K562 (cell line): Measurements from ENCODE around the gene ING1. TPM values are rescaled to one million over a fixed set of nuclear protein-coding genes. Genes with fewer than 3 reads are reported as not detected.

Source experiments
- ATAC-seq: fragments of 200-7000 bp; cut with Tn5 transposase; 3 replicates; pipeline ENCODE4 v1.9.1; 2020; ENCODE audit warnings: moderate library complexity
- BruUV-seq: library from RNA; stranded (reverse); fragments of 400-500 nt; replicated peaks from 2 replicates; lab custom pipeline; 2021; lab: Mats Ljungman, UMichigan
- CTCF ChIA-PET: fragments of 300-600 bp; formaldehyde crosslinking; extraction: SDS; loops from one replicate; lab custom pipeline; 2021; ENCODE audit warnings: low intra/inter-chr PET ratio; lab: Yijun Ruan, JAX
- POLR2A ChIA-PET: fragments of 300-600, 350-650 bp; sonication (Branson Sonifier 250); formaldehyde crosslinking; extraction: SDS; loops from one replicate; lab custom pipeline; 2021; ENCODE audit warnings: antibody characterized with exemption, inconsistent platforms; lab: Yijun Ruan, JAX
- DNase-seq, 4 experiments: peaks; one replicate each; pipeline versions ENCODE4 v3.0.0 to v3.0.0-alpha.2; 2011 to 2018; ENCODE audit warnings: low spot score in 3 of 4, mixed read lengths in 3 of 4; ENCODE audit errors: extremely low read depth in 1 of 4
- FAIRE-seq: peaks from 2 replicates; lab custom pipeline; 2011; peaks lifted over from hg19 to GRCh38; lab: Jason Lieb, UNC
- H2AFZ ChIP-seq: 2 replicates; pipeline ENCODE4 v1.6.0; 2011; ENCODE audit warnings: low read depth, low read length, control low read depth, inconsistent platforms
- H3K27ac ChIP-seq: fragments of 200-600 bp; 3 replicates; pipeline ENCODE4 v1.8.0; 2011; ENCODE audit warnings: low read depth, mild to moderate bottlenecking, control low read depth, inconsistent platforms, low read length, moderate library complexity, mixed read lengths; ENCODE audit errors: extremely low read depth
- H3K27me3 ChIP-seq, 2 experiments: fragments of 300-600 bp in 1 of 2; 2 replicates in 1 of 2; 3 replicates in 1 of 2; pipeline versions ENCODE4 v1.6.0 to v1.8.0; 2011; ENCODE audit warnings: inconsistent platforms in 2 of 2, low read length in 2 of 2, mild to moderate bottlenecking in 1 of 2, mixed read lengths in 1 of 2, moderate library complexity in 1 of 2; ENCODE audit not compliant: control insufficient read depth in 2 of 2, insufficient read depth in 2 of 2
- H3K36me3 ChIP-seq: fragments of 300-600 bp; 3 replicates; pipeline ENCODE4 v1.8.0; 2011; ENCODE audit warnings: mild to moderate bottlenecking, low read length, inconsistent platforms; ENCODE audit not compliant: control insufficient read depth, insufficient read depth
- H3K4me1 ChIP-seq, 2 experiments: fragments of 200-600 bp in 1 of 2; replicated peaks in 1 of 2; 2 replicates in 1 of 2; 3 replicates in 1 of 2; pipeline versions ENCODE4 v1.5.1 to v1.8.0; 2011; ENCODE audit warnings: inconsistent platforms in 2 of 2, low read length in 2 of 2, mild to moderate bottlenecking in 1 of 2, mixed read lengths in 1 of 2, moderate library complexity in 1 of 2; ENCODE audit not compliant: control insufficient read depth in 2 of 2, insufficient read depth in 2 of 2
- H3K4me2 ChIP-seq: 2 replicates; pipeline ENCODE4 v1.6.1; 2011; ENCODE audit warnings: low read length, control low read depth, inconsistent platforms, mixed read lengths; ENCODE audit not compliant: insufficient read depth
- H3K4me3 ChIP-seq: fragments of 200-600 bp; sonication (generic), shearing (Covaris generic); 2 replicates; pipeline ENCODE4 v1.5.1; 2016; ENCODE audit warnings: control low read depth, inconsistent platforms
- H3K79me2 ChIP-seq: fragments of 200-600 bp; 3 replicates; pipeline ENCODE4 v1.8.0; 2011; ENCODE audit warnings: low read length, inconsistent platforms; ENCODE audit not compliant: control insufficient read depth, insufficient read depth
- H3K9ac ChIP-seq, 2 experiments: 2 replicates each; pipeline versions ENCODE4 v1.6.0 to v1.6.1; 2011; ENCODE audit warnings: low read depth in 2 of 2, low read length in 2 of 2, control low read depth in 1 of 2, inconsistent platforms in 1 of 2, mild to moderate bottlenecking in 1 of 2, mixed read lengths in 1 of 2; ENCODE audit not compliant: insufficient read depth in 1 of 2
- H3K9me1 ChIP-seq: one replicate; pipeline ENCODE4 v1.6.0; 2011; ENCODE audit warnings: inconsistent platforms, mild to moderate bottlenecking, low read length, moderate library complexity; ENCODE audit not compliant: control insufficient read depth, insufficient read depth
- H3K9me3 ChIP-seq: replicated peaks from 2 replicates; pipeline ENCODE4 v1.5.1; 2011; ENCODE audit warnings: low read depth, low read length, inconsistent platforms; ENCODE audit not compliant: control insufficient read depth, insufficient read depth
- H4K20me1 ChIP-seq: replicated peaks from 2 replicates; pipeline ENCODE4 v1.6.1; 2011; ENCODE audit warnings: low read length, inconsistent platforms, mixed read lengths; ENCODE audit not compliant: control insufficient read depth, insufficient read depth
- BHLHE40 ChIP-seq: IDR thresholded peaks from 2 replicates; pipeline ENCODE4 v1.6.1; 2011; ENCODE audit warnings: low read length, improper control_type of control experiment
- FOXK2 ChIP-seq, 2 experiments: fragments of 450-650 bp; IDR thresholded peaks in 1 of 2; conservative IDR thresholded peaks in 1 of 2; 2 replicates each; pipeline ENCODE4 v1.6.1; 2016; ENCODE audit warnings: low read depth in 2 of 2, mild to moderate bottlenecking in 1 of 2
- HMG20B ChIP-seq: fragments of 250-450 bp; sonication (Bioruptor Pico); IDR thresholded peaks from 2 replicates; pipeline ENCODE4 v1.5.0; 2021; ENCODE audit warnings: mild to moderate bottlenecking
- MEF2D ChIP-seq: conservative IDR thresholded peaks from 2 replicates; pipeline ENCODE4 v1.6.1; 2016; ENCODE audit warnings: low read depth, missing genetic modification characterization, missing compliant biosample characterization
- NFRKB ChIP-seq: fragments of 450-650 bp; IDR thresholded peaks from 2 replicates; pipeline ENCODE4 v1.6.1; 2016; ENCODE audit warnings: low read depth
- PHTF2 ChIP-seq: fragments of 250-450 bp; sonication (Bioruptor Pico); IDR thresholded peaks from 2 replicates; pipeline ENCODE4 v1.5.0; 2021; ENCODE audit warnings: mild to moderate bottlenecking
- TAF15 ChIP-seq: fragments of 200-400 bp; formaldehyde crosslinking; IDR thresholded peaks from 2 replicates; pipeline ENCODE4 v1.6.1; 2017; ENCODE audit warnings: mild to moderate bottlenecking, low read depth, low read length, moderate library complexity
- ZBTB34 ChIP-seq: fragments of 250-450 bp; sonication (Bioruptor Pico); IDR thresholded peaks from 2 replicates; pipeline ENCODE4 v1.8.0; 2021; ENCODE audit warnings: mild to moderate bottlenecking, moderate library complexity
- ZBTB8A ChIP-seq: fragments of 450-650 bp; IDR thresholded peaks from 2 replicates; pipeline ENCODE4 v1.6.1; 2018; ENCODE audit warnings: mild to moderate bottlenecking, moderate library complexity; ENCODE audit not compliant: partially characterized antibody
- ZNF436 ChIP-seq: fragments of 250-450, 450-650 bp; sonication (Bioruptor Pico); formaldehyde crosslinking; IDR thresholded peaks from 2 replicates; pipeline ENCODE4 v1.7.0; 2020; ENCODE audit warnings: mild to moderate bottlenecking
- WGBS: fragments of 100-300 bp; shearing (Covaris generic); methylation state at CpG from one replicate; pipeline ENCODE4 v1.1.6; 2016; ENCODE audit warnings: low coverage, mixed read lengths; ENCODE audit not compliant: insufficient coverage; ENCODE audit errors: missing lambda C conversion rate; 5-methylcytosine and 5-hydroxymethylcytosine counted together
- in situ Hi-C: fragments of 300-500 bp; cut with MboI; formaldehyde crosslinking; loops from 4 replicates; pipeline ENCODE4 v1.15.0; 2018; ENCODE audit warnings: inconsistent platforms, mixed read lengths
- intact Hi-C: fragments of 100-400 bp; cut with micrococcal nuclease; formaldehyde crosslinking; loops from 2 replicates; pipeline ENCODE4 v1.14.2; 2022
- polyA plus RNA-seq, 8 experiments: library from polyadenylated mRNA; depleted of rRNA in 4 of 8; stranded (reverse) in 5 of 8; unstranded in 3 of 8; fragments of >200 nt; fragmentation: Nextera tagmentation in 2 of 8; fragmentation: Illumina TruSeq in 1 of 8; extraction: Ambion mirVana in 2 of 8; extraction: Trizol in 1 of 8; gene quantifications; 2 replicates each; pipeline versions ENCODE4 v1.2.1 to v1.2.3, GENCODE V29; 2011 to 2014; ENCODE audit warnings: inconsistent platforms in 1 of 8, missing spikeins in 1 of 8
- total RNA-seq, 7 experiments: library from RNA; depleted of rRNA in 6 of 7; stranded (reverse); fragments of >200 nt in 6 of 7; fragmentation: Illumina TruSeq in 2 of 7; extraction: Trizol in 2 of 7; gene quantifications; 2 replicates each; pipeline versions ENCODE4 v1.2.1 to v1.2.3, GENCODE V29; 2011 to 2021; ENCODE audit warnings: low replicate concordance in 1 of 7

ING1 gene
- total and polyA plus RNA-seq, 9 of the 15 experiments (the other 6 are each of a cell fraction or from before 2014, with no cell fraction given), result 1.0 to 20.1 (median 8.2) TPM

GRCh38 chr13:110771194-110771593 lies 57.7 kb downstream of the ING1 start:
- H3K9me3 ChIP-seq, result no peaks in the 10 kb centered on the region
- peaks cover 12 to 34% of the 10 kb centered on the region in 2 experiments for H3K27me3 ChIP-seq
- no TSS peak for BruUV-seq
- no peak overlapping the region for H3K27ac ChIP-seq
- DNase-seq, result no peak
- no peak overlapping the region for H3K4me3 ChIP-seq
- TF ChIP-seq PHTF2 (CRISPR knock-in tag) (no peak), FOXK2 (conservative IDR thresholded peaks at IDR 0.05 in 1 of 2, IDR thresholded peaks at IDR 0.05 in 1 of 2; ENCODE audit: low read depth in 2 of 2) (no peak), MEF2D (tag) (no peak), TAF15 (no peak), BHLHE40 (no peak), NFRKB (no peak), ZNF436 (CRISPR knock-in tag) (no peak), ZBTB34 (CRISPR knock-in tag) (no peak), HMG20B (CRISPR knock-in tag) (no peak), ZBTB8A (no peak)
- H3K4me1 ChIP-seq, result no peaks in the 10 kb centered on the region; a peak in 1 of 5 replicates
- intact Hi-C loops, result no loop called here
- H3K9ac ChIP-seq, result no peak overlapping the region
- no peaks in the 10 kb centered on the region; the same call in 1 of the 2 replicates for H4K20me1 ChIP-seq
- ChIA-PET POLR2A (no interaction called here), CTCF (no interaction called here)
- H3K79me2 ChIP-seq, result no peaks in the 10 kb centered on the region
- in situ Hi-C loops, result no loop called here
- no peak for ATAC-seq
- WGBS, result 0% methylated on average over 9 of the region's 9 CpGs
- no peak overlapping the region for H2AFZ ChIP-seq
- no peaks in the 10 kb centered on the region for H3K36me3 ChIP-seq
- no peak for FAIRE-seq
- H3K4me2 ChIP-seq, result no peak overlapping the region
- no peaks in the 10 kb centered on the region for H3K9me1 ChIP-seq
